ENCODE data around the gene SPATA21.
"Not testable (repeated sequence)": the region's sequence is repeated elsewhere in the genome, so short reads cannot be mapped to it uniquely, and the experiment has no call there.

The SPATA21 gene

GRCh38 chr1:16371725-16372124, 65.5 kb downstream of the SPATA21 start:
- TF ChIP-seq POLR2A (IDR thresholded peaks at IDR 0.05; ENCODE audit: low read depth, low read length), result no peak
- FAIRE-seq (no peak), DNase-seq (ENCODE audit: insufficient read length, low spot score) (peak; percentile 17)

GRCh38 chr1:16369821-16370220, 67.4 kb downstream of the SPATA21 start:
- FAIRE-seq (no peak), DNase-seq (ENCODE audit: insufficient read length, low spot score) (no peak)
- TF ChIP-seq POLR2A (IDR thresholded peaks at IDR 0.05; ENCODE audit: low read depth, low read length), result no peak

GRCh38 chr1:16367968-16368890, 69.0 kb downstream of the SPATA21 start:
- DNase-seq (ENCODE audit: insufficient read length, low spot score), result no peak
- FAIRE-seq, result peak; percentile 52
- TF ChIP-seq POLR2A (IDR thresholded peaks at IDR 0.05; ENCODE audit: low read depth, low read length), result no peak

- peak; percentile 28 for DNase-seq (ENCODE audit: insufficient read length, low spot score)
- 0 out of 2 replicates have a peak, but pooled peaks have one; percentile 8 for TF ChIP-seq POLR2A (IDR thresholded peaks at IDR 0.05; ENCODE audit: low read depth, low read length)
- FAIRE-seq, result no peak
Measured at GRCh38 chr1:16367258-16367967, 69.8 kb downstream of the SPATA21 start.

GRCh38 chr1:16366722-16367257, 70.4 kb downstream of the SPATA21 start, which contains the start of gene SZRD1:
Gene SZRD1, plus strand, starts transcription at chr1:16367242. Its CDS starts 16 bp downstream, at chr1:16367258.
- FAIRE-seq, result peak; percentile 95
- TF ChIP-seq POLR2A (IDR thresholded peaks at IDR 0.05; ENCODE audit: low read depth, low read length), result no peak
- DNase-seq (ENCODE audit: insufficient read length, low spot score), result peak; percentile 53

GRCh38 chr1:16365146-16365498, 72.1 kb downstream of the SPATA21 start:
- not testable (repeated sequence) for DNase-seq (ENCODE audit: insufficient read length, low spot score); FAIRE-seq

GRCh38 chr1:16356867-16357266, 80.4 kb downstream of the SPATA21 start:
- DNase-seq (ENCODE audit: insufficient read length, low spot score) (no peak), FAIRE-seq (no peak)
- TF ChIP-seq POLR2A (IDR thresholded peaks at IDR 0.05; ENCODE audit: low read depth, low read length), result no peak

- TF ChIP-seq POLR2A (IDR thresholded peaks at IDR 0.05; ENCODE audit: low read depth, low read length), result no peak
- FAIRE-seq (no peak), DNase-seq (ENCODE audit: insufficient read length, low spot score) (no peak)
Measured at GRCh38 chr1:16354619-16355018, 82.6 kb downstream of the SPATA21 start.

GRCh38 chr1:16352842-16353535, 84.2 kb downstream of the SPATA21 start:
- FAIRE-seq, result no peak

GRCh38 chr1:16351994-16352841, 85.0 kb downstream of the SPATA21 start, which contains the start of gene FBXO42:
Gene FBXO42, minus strand, starts transcription at chr1:16352480. Its CDS starts 37,062 bp downstream, at chr1:16315418.
- peak; percentile 67 for DNase-seq (ENCODE audit: insufficient read length, low spot score)
- FAIRE-seq, result peak; percentile 11
- TF ChIP-seq POLR2A (IDR thresholded peaks at IDR 0.05; ENCODE audit: low read depth, low read length), result peak; percentile 56

More at GRCh38 chr1:16352842-16353535, 84.2 kb downstream of the SPATA21 start:
- no peak for DNase-seq (ENCODE audit: insufficient read length, low spot score)
- TF ChIP-seq POLR2A (IDR thresholded peaks at IDR 0.05; ENCODE audit: low read depth, low read length), result no peak

GRCh38 chr1:16351456-16351993, 85.7 kb downstream of the SPATA21 start:
- TF ChIP-seq POLR2A (IDR thresholded peaks at IDR 0.05; ENCODE audit: low read depth, low read length), result no peak
- DNase-seq (ENCODE audit: insufficient read length, low spot score), result no peak
- FAIRE-seq, result peak; percentile 78

- DNase-seq (ENCODE audit: insufficient read length, low spot score) (no peak), FAIRE-seq (no peak)
- no peak for TF ChIP-seq POLR2A (IDR thresholded peaks at IDR 0.05; ENCODE audit: low read depth, low read length)
Measured at GRCh38 chr1:16349847-16350406, 87.3 kb downstream of the SPATA21 start.
